Neuronal stem cell (in vitro differentiated cells): ENCODE results near the gene RRP1.

Experiments used
- DNase-seq: peaks from one replicate; pipeline ENCODE4 v3.0.0-alpha.2; 2013; ENCODE audit warnings: low spot score
- H2AFZ ChIP-seq: one replicate; pipeline ENCODE4 v1.6.1; 2013; ENCODE audit warnings: mild to moderate bottlenecking, low read length, inconsistent platforms
- H2AK5ac ChIP-seq: 2 replicates; pipeline ENCODE4 v1.6.1; 2013; ENCODE audit warnings: low read depth, mild to moderate bottlenecking, inconsistent platforms, low read length, moderate library complexity, mixed read lengths
- H2BK120ac ChIP-seq: 2 replicates; pipeline ENCODE4 v1.6.1; 2013; ENCODE audit warnings: low read depth, mild to moderate bottlenecking, inconsistent platforms, low read length, moderate library complexity, mixed read lengths
- H2BK12ac ChIP-seq: one replicate; pipeline ENCODE4 v1.6.1; 2013; ENCODE audit warnings: low read length, inconsistent platforms
- H2BK15ac ChIP-seq: 2 replicates; pipeline ENCODE4 v1.6.1; 2013; ENCODE audit warnings: mild to moderate bottlenecking, low read length, inconsistent platforms, mixed read lengths
- H2BK5ac ChIP-seq: one replicate; pipeline ENCODE4 v1.6.1; 2013; ENCODE audit warnings: inconsistent platforms, mild to moderate bottlenecking, low read length, moderate library complexity
- H3K14ac ChIP-seq: one replicate; pipeline ENCODE4 v1.6.1; 2013; ENCODE audit warnings: low read length, inconsistent platforms
- H3K18ac ChIP-seq: 2 replicates; pipeline ENCODE4 v1.6.1; 2013; ENCODE audit warnings: low read length, inconsistent platforms
- H3K23ac ChIP-seq: 2 replicates; pipeline ENCODE4 v1.6.1; 2013; ENCODE audit warnings: low read depth, mild to moderate bottlenecking, mixed read lengths, low read length, inconsistent platforms; ENCODE audit not compliant: poor library complexity
- H3K27ac ChIP-seq: replicated peaks from 3 replicates; pipeline ENCODE4 v1.5.1; 2013; ENCODE audit warnings: low read length, inconsistent platforms
- H3K27me3 ChIP-seq, 3 experiments: 2 replicates each; pipeline ENCODE4 v1.6.1; 2013; ENCODE audit warnings: low read length in 3 of 3, mild to moderate bottlenecking in 2 of 3, inconsistent platforms in 1 of 3, low read depth in 1 of 3, mixed read lengths in 1 of 3, moderate library complexity in 1 of 3; ENCODE audit not compliant: control insufficient read depth in 3 of 3, insufficient read depth in 3 of 3
- H3K36me3 ChIP-seq, 2 donors: replicated peaks in 1 of 2; 2 replicates each; pipeline ENCODE4 v1.6.1; 2013; ENCODE audit warnings: low read length in 2 of 2; ENCODE audit not compliant: control insufficient read depth in 2 of 2, insufficient read depth in 2 of 2
- H3K4ac ChIP-seq: 2 replicates; pipeline ENCODE4 v1.6.1; 2013; ENCODE audit warnings: inconsistent platforms, mild to moderate bottlenecking, low read length, moderate library complexity
- H3K4me1 ChIP-seq, 2 donors: 1 replicate in 1 of 2; 2 replicates in 1 of 2; pipeline ENCODE4 v1.6.1; 2013; ENCODE audit warnings: low read length in 2 of 2, low read depth in 1 of 2; ENCODE audit not compliant: control insufficient read depth in 2 of 2, insufficient read depth in 1 of 2
- H3K4me2 ChIP-seq: one replicate; pipeline ENCODE4 v1.6.1; 2013; ENCODE audit warnings: mild to moderate bottlenecking, low read length, inconsistent platforms; ENCODE audit not compliant: insufficient read depth, poor library complexity, severe bottlenecking
- H3K4me3 ChIP-seq, 2 donors: 2 replicates each; pipeline ENCODE4 v1.5.1; 2013; ENCODE audit warnings: low read length in 2 of 2, mild to moderate bottlenecking in 2 of 2, inconsistent platforms in 1 of 2, moderate library complexity in 1 of 2
- H3K79me1 ChIP-seq: one replicate; pipeline ENCODE4 v1.6.1; 2013; ENCODE audit warnings: low read depth, mild to moderate bottlenecking, inconsistent platforms, low read length, moderate library complexity
- H3K9ac ChIP-seq: one replicate; pipeline ENCODE4 v1.6.1; 2013; ENCODE audit warnings: mild to moderate bottlenecking, low read depth, low read length, inconsistent platforms; ENCODE audit not compliant: poor library complexity
- H3K9me3 ChIP-seq, 2 donors: replicated peaks in 1 of 2; 2 replicates each; pipeline versions ENCODE3 to v1.6.1; 2013; ENCODE audit warnings: low read length in 2 of 2, mild to moderate bottlenecking in 2 of 2, inconsistent platforms in 1 of 2, low read depth in 1 of 2, mixed read lengths in 1 of 2, moderate library complexity in 1 of 2; ENCODE audit not compliant: control insufficient read depth in 2 of 2, insufficient read depth in 1 of 2
- H4K8ac ChIP-seq: one replicate; pipeline ENCODE4 v1.6.1; 2013; ENCODE audit warnings: low read depth, mild to moderate bottlenecking, inconsistent platforms, low read length, moderate library complexity
- H4K91ac ChIP-seq: one replicate; pipeline ENCODE4 v1.6.1; 2013; ENCODE audit warnings: low read length, low read depth, mild to moderate bottlenecking, inconsistent platforms; ENCODE audit not compliant: poor library complexity
- WGBS, 2 donors: extraction: QIAGEN DNeasy Blood & Tissue Kit; methylation state at CpG; one replicate each; pipeline ENCODE4 v1.1.7; 2013; ENCODE audit warnings: missing lambda C conversion rate in 2 of 2, mixed read lengths in 1 of 2; ENCODE audit not compliant: insufficient read length in 2 of 2, insufficient replicate concordance in 1 of 2; ENCODE audit errors: extremely low coverage in 2 of 2; 5-methylcytosine and 5-hydroxymethylcytosine counted together

RRP1 gene

DNA sequence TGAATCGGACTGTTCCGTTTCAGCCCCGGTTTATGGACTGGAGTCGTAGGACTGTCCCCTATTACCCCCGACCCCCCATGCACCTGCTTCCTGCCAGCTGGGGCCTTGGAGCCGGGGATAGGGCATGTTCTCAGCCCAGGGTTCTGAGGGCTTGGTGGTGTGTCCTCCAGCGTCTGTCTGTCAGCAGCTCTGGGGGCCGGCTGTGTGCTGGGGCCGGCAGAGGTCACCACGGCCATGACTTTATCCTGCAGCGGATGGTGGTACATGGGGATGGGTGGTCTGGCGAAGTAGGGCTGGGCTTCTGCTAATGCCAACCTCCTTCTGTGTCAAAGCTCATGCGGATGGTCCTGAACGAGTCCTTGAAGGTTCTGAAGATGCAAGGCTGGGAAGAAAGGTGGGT is 5.5 kb downstream of the RRP1 start:
- Histone ChIP-seq H3K27ac (no peak overlapping the region), H4K8ac (no peak overlapping the region), H3K4ac (no peak overlapping the region), H3K9ac (no peak overlapping the region), H3K4me1 (peaks cover 4 to 9% of the 10 kb centered on the region in 2 donors), H2AFZ (no peak overlapping the region), H3K36me3 (peaks cover 70 to 94% of the 10 kb centered on the region in 2 donors), H2AK5ac (no peak overlapping the region), H2BK15ac (no peak overlapping the region), H2BK12ac (no peak overlapping the region), H3K4me2 (no peak overlapping the region), H3K27me3 (peaks cover 0 to 2% (median 0%) of the 10 kb centered on the region in 3 experiments), H3K79me1 (peaks cover 21% of the 10 kb centered on the region), H4K91ac (no peak overlapping the region), H3K14ac (no peak overlapping the region), H3K23ac (peak overlapping the region; percentile 14), H2BK120ac (no peak overlapping the region), H3K4me3 (no peak overlapping the region), H3K18ac (no peak overlapping the region), H2BK5ac (no peak overlapping the region), H3K9me3 (peaks cover 0 to 2% of the 10 kb centered on the region in 2 donors)
- WGBS, 2 donors = no CpG with 5 or more reads among the region's 14 CpGs
- DNase-seq = no peak

DNA sequence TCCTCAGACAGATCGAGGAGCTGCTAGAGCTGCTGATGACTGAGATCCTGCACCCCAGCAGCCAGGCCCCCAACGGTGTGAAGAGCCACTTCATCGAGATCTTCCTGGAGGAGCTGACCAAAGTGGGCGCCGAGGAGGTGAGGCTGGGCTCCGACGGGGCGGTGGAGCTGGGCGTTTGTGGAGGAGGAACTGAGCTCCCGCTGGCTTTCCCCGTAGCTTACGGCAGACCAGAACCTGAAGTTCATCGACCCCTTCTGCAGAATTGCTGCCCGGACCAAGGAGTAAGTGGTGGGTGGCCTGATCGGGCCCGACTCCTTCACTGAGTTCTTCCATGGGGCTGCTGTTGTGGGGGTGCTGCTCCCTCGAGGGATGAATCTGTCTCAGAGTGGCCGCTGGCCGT is 8.0 kb downstream of the RRP1 start:
- Histone ChIP-seq H4K91ac (no peak overlapping the region), H2AFZ (no peak overlapping the region), H3K23ac (no peak overlapping the region), H2BK15ac (no peak overlapping the region), H3K36me3 (peaks cover 80 to 100% of the 10 kb centered on the region in 2 donors), H2BK5ac (no peak overlapping the region), H4K8ac (no peak overlapping the region), H2BK120ac (no peak overlapping the region), H3K9me3 (peaks cover 0 to 2% of the 10 kb centered on the region in 2 donors), H3K4ac (no peak overlapping the region), H3K14ac (no peak overlapping the region), H2AK5ac (no peak overlapping the region), H3K4me1 (no peaks in the 10 kb centered on the region), H3K4me3 (no peak overlapping the region), H3K18ac (no peak overlapping the region), H2BK12ac (no peak overlapping the region), H3K9ac (no peak overlapping the region), H3K27me3 (no peaks in the 10 kb centered on the region), H3K79me1 (peaks cover 18% of the 10 kb centered on the region), H3K4me2 (peak overlapping the region; percentile 18), H3K27ac (no peak overlapping the region)
- no peak for DNase-seq
- WGBS, 2 donors = no CpG with 5 or more reads among the region's 19 CpGs

DNA sequence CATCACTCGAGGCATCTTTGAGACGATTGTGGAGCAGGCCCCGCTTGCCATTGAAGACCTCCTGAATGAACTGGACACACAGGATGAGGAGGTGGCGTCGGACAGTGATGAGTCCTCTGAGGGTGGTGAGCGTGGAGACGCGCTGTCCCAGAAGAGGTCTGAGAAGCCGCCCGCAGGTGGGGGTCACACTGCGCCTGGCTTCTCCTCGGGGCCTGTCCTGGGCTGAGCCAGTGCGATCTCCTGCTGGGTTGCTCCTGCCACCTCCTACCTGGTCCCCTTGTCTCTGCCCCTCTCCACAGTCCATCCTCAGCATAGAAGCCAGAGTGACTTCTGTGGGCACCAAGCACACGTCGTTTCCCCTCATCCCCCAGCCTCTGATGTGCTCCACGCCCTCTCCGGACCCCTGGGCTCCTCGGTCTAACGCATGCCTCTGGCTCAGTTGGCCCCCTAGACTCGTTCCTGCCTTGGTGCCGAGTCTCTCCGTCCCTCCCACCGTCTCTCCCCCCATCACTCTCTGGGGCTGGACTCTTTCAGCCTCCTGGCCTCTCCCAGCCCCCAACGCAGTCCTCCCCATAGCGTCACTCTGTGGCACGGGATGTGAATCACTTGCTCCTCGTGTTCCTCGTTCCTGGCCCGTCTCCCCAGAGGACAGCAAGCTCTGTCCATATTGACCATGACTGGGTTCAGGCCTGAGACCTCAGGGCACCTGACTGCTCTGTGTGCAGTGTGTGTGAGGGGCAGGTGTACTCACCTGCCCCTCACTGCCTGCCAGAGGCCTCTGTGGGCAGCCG is 8.7 kb downstream of the RRP1 start:
- no peak overlapping the region for H3K4me3 ChIP-seq
- no peak overlapping the region for H3K18ac ChIP-seq
- DNase-seq = no peak
- H2BK15ac ChIP-seq = no peak overlapping the region
- peaks cover 82 to 100% of the 10 kb centered on the region in 2 donors for H3K36me3 ChIP-seq
- peak overlapping the region; percentile 1 for H3K23ac ChIP-seq
- H3K27me3 ChIP-seq = no peaks in the 10 kb centered on the region
- H2BK120ac ChIP-seq = no peak overlapping the region
- no peak overlapping the region for H4K8ac ChIP-seq
- peak overlapping the region; percentile 18 for H3K4me2 ChIP-seq
- peaks cover 18% of the 10 kb centered on the region for H3K79me1 ChIP-seq
- no peak overlapping the region for H3K9ac ChIP-seq
- H2AK5ac ChIP-seq = no peak overlapping the region
- no CpG with 5 or more reads among the region's 30 CpGs for WGBS, 2 donors
- no peaks in the 10 kb centered on the region for H3K4me1 ChIP-seq
- no peak overlapping the region for H3K27ac ChIP-seq
- H4K91ac ChIP-seq = no peak overlapping the region
- H2BK12ac ChIP-seq = no peak overlapping the region
- no peak overlapping the region for H3K14ac ChIP-seq
- no peak overlapping the region for H2AFZ ChIP-seq
- no peak overlapping the region for H3K4ac ChIP-seq
- no peak overlapping the region for H2BK5ac ChIP-seq
- peaks cover 0 to 2% of the 10 kb centered on the region in 2 donors for H3K9me3 ChIP-seq

DNA sequence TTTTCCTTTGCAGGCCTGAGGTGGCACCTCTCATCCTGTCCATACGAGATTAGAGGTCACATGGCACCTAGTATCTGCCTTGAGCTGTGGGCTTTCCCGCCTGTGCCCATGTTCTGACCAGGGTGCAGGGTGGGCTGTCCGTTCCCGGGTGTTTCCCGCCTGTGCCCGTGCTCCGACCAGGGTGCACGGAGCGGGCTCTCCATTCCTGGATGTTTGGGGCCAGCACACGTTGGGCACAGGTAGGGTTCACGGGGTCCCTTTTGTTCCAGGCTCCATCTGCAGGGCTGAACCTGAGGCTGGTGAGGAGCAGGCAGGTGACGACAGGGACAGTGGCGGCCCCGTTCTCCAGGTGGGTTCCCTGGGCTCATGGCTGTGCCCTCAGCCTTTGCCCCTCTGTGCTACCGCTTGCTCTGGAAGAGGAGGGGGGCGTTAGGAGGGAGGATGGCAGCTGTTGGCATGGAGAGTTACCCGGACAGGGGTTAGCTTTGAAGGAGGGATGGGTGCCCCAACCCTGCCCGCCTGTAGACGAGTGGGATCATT is 10.0 kb downstream of the RRP1 start:
- no peak for DNase-seq
- Histone ChIP-seq H2BK12ac (no peak overlapping the region), H4K91ac (no peak overlapping the region), H2BK5ac (no peak overlapping the region), H3K18ac (no peak overlapping the region), H4K8ac (no peak overlapping the region), H3K36me3 (peaks cover 78 to 100% of the 10 kb centered on the region in 2 donors), H2BK15ac (no peak overlapping the region), H3K4me1 (no peaks in the 10 kb centered on the region), H2AK5ac (peak overlapping the region; percentile 21), H3K4me3 (no peak overlapping the region), H3K27ac (no peak overlapping the region), H2AFZ (no peak overlapping the region), H3K9me3 (peaks cover 0 to 2% of the 10 kb centered on the region in 2 donors), H3K4ac (no peak overlapping the region), H3K9ac (no peak overlapping the region), H2BK120ac (no peak overlapping the region), H3K79me1 (peaks cover 19% of the 10 kb centered on the region), H3K27me3 (no peaks in the 10 kb centered on the region), H3K4me2 (no peak overlapping the region), H3K23ac (peak overlapping the region; percentile 23), H3K14ac (no peak overlapping the region)
- WGBS, 2 donors = no CpG with 5 or more reads among the region's 19 CpGs
